ENCODE results near the gene COX7A2.

COX7A2 gene

GRCh38 chr6:75249837-75250236, 6.2 kb upstream of the COX7A2 start:
- no peak for TF ChIP-seq CTCF (IDR thresholded peaks at IDR 0.05)

GRCh38 chr6:75246386-75246785, 2.8 kb upstream of the COX7A2 start:
- no peak for TF ChIP-seq CTCF (IDR thresholded peaks at IDR 0.05)

GRCh38 chr6:75244063-75244584, 523 bp upstream of the COX7A2 start:
- TF ChIP-seq CTCF (IDR thresholded peaks at IDR 0.05) = no peak

GRCh38 chr6:75236630-75237029, 7.0 kb downstream of the COX7A2 start:
- TF ChIP-seq CTCF (IDR thresholded peaks at IDR 0.05) = no peak

- no peak for TF ChIP-seq CTCF (IDR thresholded peaks at IDR 0.05)
Measured at GRCh38 chr6:75235271-75235670, 8.3 kb downstream of the COX7A2 start.

- TF ChIP-seq CTCF (IDR thresholded peaks at IDR 0.05) = no peak
Measured at GRCh38 chr6:75234126-75234865, 9.3 kb downstream of the COX7A2 start.

GRCh38 chr6:75233092-75233615, 10.4 kb downstream of the COX7A2 start:
- TF ChIP-seq CTCF (IDR thresholded peaks at IDR 0.05) = no peak

Measured in LNCAP (cell line).